Measurements from ENCODE around the gene RPP25.
"Not testable (repeated sequence)": the region's sequence is repeated elsewhere in the genome, so short reads cannot be mapped to it uniquely, and the experiment has no call there.

- not testable (repeated sequence) for TF ChIP-seq EZH2 (IDR thresholded peaks at IDR 0.05); POLR2AphosphoS5 (IDR thresholded peaks at IDR 0.05; ENCODE audit: borderline replicate concordance, low read depth, low read length)
Observed at GRCh38 chr15:74913799-74914198, 42.8 kb downstream of the RPP25 start.

Measured in SK-N-MC (cell line).